HG03097 (cell line): ENCODE data around the gene ZNF511.

Experiments
- ATAC-seq: cut with Tn5 transposase; IDR thresholded peaks from one replicate; pipeline ENCODE4 v1.9.1; 2021; ENCODE audit not compliant: unreplicated experiment, low FRiP score

ZNF511 gene

GRCh38 chr10:133292919-133293809, 15.6 kb upstream of the ZNF511 start:
- ATAC-seq, result no peak

GRCh38 chr10:133293810-133294119, 14.9 kb upstream of the ZNF511 start:
- ATAC-seq, result no peak

GRCh38 chr10:133294189-133294588, 14.5 kb upstream of the ZNF511 start:
- ATAC-seq, result no peak

GRCh38 chr10:133295426-133296320, 13.0 kb upstream of the ZNF511 start:
- no peak for ATAC-seq

- ATAC-seq, result no peak
Measured at GRCh38 chr10:133297504-133297903, 11.2 kb upstream of the ZNF511 start.

GRCh38 chr10:133298466-133298865, 10.2 kb upstream of the ZNF511 start:
- no peak for ATAC-seq

- no peak for ATAC-seq
Measured at GRCh38 chr10:133299224-133299623, 9.5 kb upstream of the ZNF511 start.

- ATAC-seq, result no peak
Measured at GRCh38 chr10:133299738-133300137, 9.0 kb upstream of the ZNF511 start.

- no peak for ATAC-seq
Measured at GRCh38 chr10:133302230-133302629, 6.5 kb upstream of the ZNF511 start.

- no peak for ATAC-seq
Measured at GRCh38 chr10:133303206-133303605, 5.5 kb upstream of the ZNF511 start.

- no peak for ATAC-seq
Measured at GRCh38 chr10:133306097-133306476, 2.6 kb upstream of the ZNF511 start.

- ATAC-seq, result no peak
Measured at GRCh38 chr10:133306941-133307379, 1.8 kb upstream of the ZNF511 start.

GRCh38 chr10:133307776-133308420, 816 bp upstream of the ZNF511 start:
- ATAC-seq, result peak; percentile 37

GRCh38 chr10:133309100-133309719, 496 bp downstream of the ZNF511 start:
- peak; percentile 67 for ATAC-seq

- no peak for ATAC-seq
Measured at GRCh38 chr10:133309720-133310398, 1.1 kb downstream of the ZNF511 start.

GRCh38 chr10:133310399-133310755, 1.7 kb downstream of the ZNF511 start:
- no peak for ATAC-seq

- ATAC-seq, result no peak
Measured at GRCh38 chr10:133310789-133311188, 2.1 kb downstream of the ZNF511 start.

- ATAC-seq, result no peak
Measured at GRCh38 chr10:133311570-133311969, 2.9 kb downstream of the ZNF511 start.

GRCh38 chr10:133312016-133312768, 3.5 kb downstream of the ZNF511 start:
- ATAC-seq, result no peak

GRCh38 chr10:133312769-133313145, 4.0 kb downstream of the ZNF511 start:
- ATAC-seq, result no peak
